T-cell (primary cell): ENCODE results near the gene SPECC1. TPM values are rescaled to one million over a fixed set of nuclear protein-coding genes. Genes with fewer than 3 reads are reported as not detected.
A peak's percentile ranks its signal among the peaks of the same experiment; 100 is the strongest.

Experiments used
- ATAC-seq, 4 experiments: fragments of 200-7000 bp in 3 of 4; fragments of 150-1000 bp in 1 of 4; cut with Tn5 transposase; replicated peaks in 1 of 4; 1 replicate in 3 of 4; 2 replicates in 1 of 4; pipeline ENCODE4 v1.10.0; 2021; ENCODE audit warnings: moderate library complexity in 3 of 4, mild to moderate bottlenecking in 2 of 4, moderate number of reproducible peaks in 1 of 4
- CTCF ChIA-PET, 2 donors: fragments of 300-600 bp; sonication (Branson Sonifier 250); formaldehyde crosslinking; loops; one replicate each; lab custom pipeline; 2022; ENCODE audit warnings: antibody characterized with exemption in 2 of 2; lab: Charles Lee
- POLR2A ChIA-PET, 2 donors: fragments of 300-600 bp; sonication (Branson Sonifier 250); formaldehyde crosslinking; loops; one replicate each; lab custom pipeline; 2022; ENCODE audit warnings: antibody characterized with exemption in 2 of 2; lab: Charles Lee
- DNase-seq, 35 experiments: peaks; one replicate each; pipeline versions ENCODE4 v3.0.0 to v3.0.0-alpha.2; 2013 to 2023
- H3K27ac ChIP-seq: one replicate; pipeline ENCODE4 v1.5.1; 2013; ENCODE audit warnings: low read length
- H3K27me3 ChIP-seq, 2 experiments: replicated peaks in 1 of 2; 1 replicate in 1 of 2; 2 replicates in 1 of 2; pipeline versions ENCODE4 v1.6.1 to v1.7.0; 2013; ENCODE audit warnings: low read length in 1 of 2, mixed read lengths in 1 of 2; ENCODE audit not compliant: control insufficient read depth in 2 of 2, insufficient read depth in 2 of 2; ENCODE audit errors: extremely low read depth in 1 of 2
- H3K36me3 ChIP-seq, 2 donors: 1 replicate in 1 of 2; 2 replicates in 1 of 2; pipeline versions ENCODE4 v1.6.1 to v1.7.0; 2013; ENCODE audit warnings: low read length in 1 of 2; ENCODE audit not compliant: control insufficient read depth in 2 of 2, insufficient read depth in 1 of 2; ENCODE audit errors: extremely low read depth in 1 of 2
- H3K4me1 ChIP-seq, 2 experiments: 1 replicate in 1 of 2; 2 replicates in 1 of 2; pipeline versions ENCODE4 v1.6.1 to v1.7.0; 2013; ENCODE audit warnings: low read length in 2 of 2, mixed read lengths in 1 of 2; ENCODE audit not compliant: insufficient read depth in 2 of 2, control insufficient read depth in 1 of 2; ENCODE audit errors: extremely low read depth in 1 of 2
- H3K4me3 ChIP-seq, 2 donors: 1 replicate in 1 of 2; 2 replicates in 1 of 2; pipeline versions ENCODE4 v1.5.1 to v1.7.0; 2013; ENCODE audit warnings: mild to moderate bottlenecking in 2 of 2, low read length in 1 of 2, moderate library complexity in 1 of 2; ENCODE audit not compliant: control insufficient read depth in 1 of 2; ENCODE audit errors: extremely low read depth in 1 of 2
- H3K9me3 ChIP-seq: 2 replicates; pipeline ENCODE4 v1.7.0; 2013
- H3K27ac Mint-ChIP-seq, 2 donors: one replicate each; pipeline ENCODE4 v1.8.0; 2020 to 2021; ENCODE audit warnings: mild to moderate bottlenecking in 2 of 2, mixed read lengths in 2 of 2
- H3K27me3 Mint-ChIP-seq, 2 donors: one replicate each; pipeline ENCODE4 v1.8.0; 2021 to 2022; ENCODE audit warnings: mixed read lengths in 2 of 2
- H3K36me3 Mint-ChIP-seq: one replicate; pipeline ENCODE4 v1.8.0; 2021; ENCODE audit warnings: mixed read lengths
- H3K4me1 Mint-ChIP-seq, 3 donors: one replicate each; pipeline ENCODE4 v1.8.0; 2020 to 2022; ENCODE audit warnings: mixed read lengths in 3 of 3, mild to moderate bottlenecking in 1 of 3
- H3K4me3 Mint-ChIP-seq, 3 donors: one replicate each; pipeline ENCODE4 v1.8.0; 2020 to 2022; ENCODE audit warnings: mild to moderate bottlenecking in 3 of 3, mixed read lengths in 3 of 3, moderate library complexity in 3 of 3
- H3K9me3 Mint-ChIP-seq, 3 donors: one replicate each; pipeline ENCODE4 v1.8.0; 2020 to 2022; ENCODE audit warnings: mixed read lengths in 3 of 3
- WGBS: methylation state at CpG from one replicate; pipeline ENCODE4 v1.1.5; 2013; ENCODE audit warnings: missing lambda C conversion rate; ENCODE audit not compliant: insufficient coverage; 5-methylcytosine and 5-hydroxymethylcytosine counted together
- total RNA-seq, 35 experiments: library from RNA in 6 of 35; stranded (reverse) in 6 of 35; fragments of 120-200 nt in 1 of 35; gene quantifications; one replicate each; pipeline versions ENCODE4 v1.2.1 to v1.2.4 and lab custom pipeline; 2013 to 2026

SPECC1 gene
- total RNA-seq, 5 donors from 2014 or later (not counting 1 experiment from before 2014, with no cell fraction given): 3.9 to 12.9 (median 6.0) TPM

DNA sequence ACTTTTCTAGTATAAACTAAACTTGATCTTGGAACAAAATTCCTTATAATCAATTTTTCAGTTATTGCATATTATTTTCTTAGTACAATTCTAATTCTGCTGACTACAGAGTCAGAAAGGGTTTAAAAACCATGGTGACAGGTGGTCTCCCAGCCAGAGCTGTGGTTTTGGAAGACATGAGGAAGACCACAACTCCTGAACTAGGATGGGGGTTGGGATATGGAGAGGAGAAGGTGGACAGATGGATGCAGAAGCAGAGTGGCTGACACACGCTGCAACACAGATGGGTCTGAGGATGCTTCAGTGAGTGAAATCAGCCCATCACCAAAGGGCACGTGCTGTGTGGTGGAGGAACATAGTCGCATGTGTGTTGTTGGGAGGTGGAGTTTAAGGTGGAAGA lies 270.5 kb downstream of the SPECC1 start:
- no peak overlapping the region for H3K4me3 ChIP-seq
- no peaks in the 10 kb centered on the region for H3K9me3 ChIP-seq
- H3K27ac Mint-ChIP-seq: no peak overlapping the region
- no peaks in the 10 kb centered on the region for H3K9me3 Mint-ChIP-seq
- H3K4me3 Mint-ChIP-seq: no peak overlapping the region
- H3K27ac ChIP-seq: no peak overlapping the region
- POLR2A ChIA-PET: no interaction called here
- no peak for DNase-seq
- H3K27me3 Mint-ChIP-seq: no peaks in the 10 kb centered on the region
- no peak for ATAC-seq
- CTCF ChIA-PET: no interaction called here
- peaks cover 0 to 4% of the 10 kb centered on the region in 2 experiments for H3K27me3 ChIP-seq
- H3K36me3 ChIP-seq: no peaks in the 10 kb centered on the region
- H3K4me1 ChIP-seq: peaks cover 26 to 46% of the 10 kb centered on the region in 2 experiments
- H3K4me1 Mint-ChIP-seq: peaks cover 49 to 68% (median 52%) of the 10 kb centered on the region in 3 donors
- 96% methylated on average over 3 of the region's 3 CpGs for WGBS
- no peaks in the 10 kb centered on the region for H3K36me3 Mint-ChIP-seq

- peak in 1 of 4 experiments; percentile 19 for ATAC-seq
- Histone ChIP-seq H3K36me3 (no peaks in the 10 kb centered on the region), H3K27ac (no peak overlapping the region), H3K9me3 (no peaks in the 10 kb centered on the region), H3K27me3 (peaks cover 0 to 4% of the 10 kb centered on the region in 2 experiments), H3K4me3 (no peak overlapping the region), H3K4me1 (peaks cover 26 to 45% of the 10 kb centered on the region in 2 experiments)
- 60% methylated on average over 1 of the region's 6 CpGs for WGBS
- POLR2A ChIA-PET: no interaction called here
- H3K4me1 Mint-ChIP-seq: peaks cover 46 to 64% (median 49%) of the 10 kb centered on the region in 3 donors
- H3K27me3 Mint-ChIP-seq: no peaks in the 10 kb centered on the region
- H3K36me3 Mint-ChIP-seq: no peaks in the 10 kb centered on the region
- no peak overlapping the region for H3K4me3 Mint-ChIP-seq
- no peaks in the 10 kb centered on the region for H3K9me3 Mint-ChIP-seq
- no peak for DNase-seq
- no peak overlapping the region for H3K27ac Mint-ChIP-seq
- CTCF ChIA-PET: no interaction called here
These were observed 270.9 kb downstream of the SPECC1 start for GRCh38 chr17:20280051-20280450.

GRCh38 chr17:20280851-20281250 lies 271.7 kb downstream of the SPECC1 start:
- H3K4me3 Mint-ChIP-seq: no peak overlapping the region
- Histone ChIP-seq H3K4me1 (peaks cover 23 to 37% of the 10 kb centered on the region in 2 experiments), H3K36me3 (no peaks in the 10 kb centered on the region), H3K27ac (no peak overlapping the region), H3K4me3 (no peak overlapping the region), H3K9me3 (no peaks in the 10 kb centered on the region), H3K27me3 (peaks cover 0 to 4% of the 10 kb centered on the region in 2 experiments)
- 86% methylated on average over 9 of the region's 10 CpGs for WGBS
- ATAC-seq (no peak), DNase-seq (no peak)
- ChIA-PET CTCF (no interaction called here), POLR2A (no interaction called here)
- H3K27ac Mint-ChIP-seq: no peak overlapping the region
- H3K9me3 Mint-ChIP-seq: no peaks in the 10 kb centered on the region
- no peaks in the 10 kb centered on the region for H3K27me3 Mint-ChIP-seq
- H3K4me1 Mint-ChIP-seq: peaks cover 38 to 56% (median 42%) of the 10 kb centered on the region in 3 donors
- H3K36me3 Mint-ChIP-seq: no peaks in the 10 kb centered on the region

- H3K27ac ChIP-seq: no peak overlapping the region
- WGBS: 84% methylated on average over 9 of the region's 11 CpGs
- H3K4me3 ChIP-seq: no peak overlapping the region
- ATAC-seq (no peak), DNase-seq (peak in 2 of 35 experiments; percentile 6 to 24)
- Mint-ChIP-seq H3K4me3 (no peak overlapping the region), H3K27ac (no peak overlapping the region), H3K36me3 (no peaks in the 10 kb centered on the region), H3K4me1 (peaks cover 28 to 51% (median 32%) of the 10 kb centered on the region in 3 donors), H3K27me3 (no peaks in the 10 kb centered on the region), H3K9me3 (no peaks in the 10 kb centered on the region)
- H3K36me3 ChIP-seq: no peaks in the 10 kb centered on the region
- no peaks in the 10 kb centered on the region for H3K9me3 ChIP-seq
- peaks cover 0 to 4% of the 10 kb centered on the region in 2 experiments for H3K27me3 ChIP-seq
- peaks cover 14 to 27% of the 10 kb centered on the region in 2 experiments for H3K4me1 ChIP-seq
- ChIA-PET CTCF (no interaction called here), POLR2A (no interaction called here)
These were observed 272.7 kb downstream of the SPECC1 start for GRCh38 chr17:20281860-20282259.

- peaks cover 7 to 18% of the 10 kb centered on the region in 2 experiments for H3K4me1 ChIP-seq
- Mint-ChIP-seq H3K27me3 (no peaks in the 10 kb centered on the region), H3K36me3 (no peaks in the 10 kb centered on the region), H3K27ac (no peak overlapping the region), H3K9me3 (no peaks in the 10 kb centered on the region), H3K4me1 (peaks cover 21 to 44% (median 25%) of the 10 kb centered on the region in 3 donors), H3K4me3 (no peak overlapping the region)
- ChIA-PET CTCF (no interaction called here), POLR2A (no interaction called here)
- 88% methylated on average over 5 of the region's 9 CpGs for WGBS
- no peak for ATAC-seq
- H3K27me3 ChIP-seq: peaks cover 0 to 4% of the 10 kb centered on the region in 2 experiments
- H3K4me3 ChIP-seq: no peak overlapping the region
- H3K27ac ChIP-seq: no peak overlapping the region
- no peak for DNase-seq
- no peaks in the 10 kb centered on the region for H3K36me3 ChIP-seq
- no peaks in the 10 kb centered on the region for H3K9me3 ChIP-seq
These were observed 273.6 kb downstream of the SPECC1 start for GRCh38 chr17:20282526-20283308.

- 40% methylated on average over 1 of the region's 3 CpGs for WGBS
- Mint-ChIP-seq H3K27me3 (no peaks in the 10 kb centered on the region), H3K4me3 (no peak overlapping the region), H3K27ac (no peak overlapping the region), H3K4me1 (peaks cover 11 to 30% (median 18%) of the 10 kb centered on the region in 3 donors), H3K36me3 (peaks cover 3% of the 10 kb centered on the region), H3K9me3 (no peaks in the 10 kb centered on the region)
- ChIA-PET CTCF (no interaction called here), POLR2A (no interaction called here)
- H3K4me3 ChIP-seq: no peak overlapping the region
- no peaks in the 10 kb centered on the region for H3K36me3 ChIP-seq
- ATAC-seq (no peak), DNase-seq (no peak)
- H3K4me1 ChIP-seq: peaks cover 4 to 11% of the 10 kb centered on the region in 2 experiments
- no peak overlapping the region for H3K27ac ChIP-seq
- H3K27me3 ChIP-seq: peaks cover 0 to 4% of the 10 kb centered on the region in 2 experiments
- H3K9me3 ChIP-seq: no peaks in the 10 kb centered on the region
These were observed 274.9 kb downstream of the SPECC1 start for GRCh38 chr17:20284022-20284421.
